GM12872 (cell line): ENCODE results near the gene NUAK1.

Experiments used
- CTCF ChIP-seq: IDR thresholded peaks from 3 replicates; pipeline ENCODE4 v1.5.1; 2011; ENCODE audit warnings: low read depth, mild to moderate bottlenecking, low read length, moderate library complexity; ENCODE audit not compliant: insufficient read depth

Gene NUAK1

GRCh38 chr12:106082216-106083175, 56.3 kb downstream of the NUAK1 start:
- TF ChIP-seq CTCF = no peak

GRCh38 chr12:106081606-106082005, 57.1 kb downstream of the NUAK1 start:
- TF ChIP-seq CTCF = no peak

- no peak for TF ChIP-seq CTCF
Observed at GRCh38 chr12:106080791-106081170, 58.0 kb downstream of the NUAK1 start.

- no peak for TF ChIP-seq CTCF
Observed at GRCh38 chr12:106080041-106080790, 58.5 kb downstream of the NUAK1 start.

GRCh38 chr12:106079148-106079738, 59.5 kb downstream of the NUAK1 start:
- no peak for TF ChIP-seq CTCF

- no peak for TF ChIP-seq CTCF
Observed at GRCh38 chr12:106078358-106079010, 60.3 kb downstream of the NUAK1 start.
